T-cell (primary cell): ENCODE results near the gene SUPT20HL1. TPM values are rescaled to one million over a fixed set of nuclear protein-coding genes. Genes with fewer than 3 reads are reported as not detected.

ENCODE experiments used
- ATAC-seq, 4 experiments: fragments of 200-7000 bp in 3 of 4; fragments of 150-1000 bp in 1 of 4; cut with Tn5 transposase; replicated peaks in 1 of 4; 1 replicate in 3 of 4; 2 replicates in 1 of 4; pipeline ENCODE4 v1.10.0; 2021; ENCODE audit warnings: moderate library complexity in 3 of 4, mild to moderate bottlenecking in 2 of 4, moderate number of reproducible peaks in 1 of 4
- CTCF ChIA-PET, 2 donors: fragments of 300-600 bp; sonication (Branson Sonifier 250); formaldehyde crosslinking; loops; one replicate each; lab custom pipeline; 2022; ENCODE audit warnings: antibody characterized with exemption in 2 of 2; lab: Charles Lee
- POLR2A ChIA-PET, 2 donors: fragments of 300-600 bp; sonication (Branson Sonifier 250); formaldehyde crosslinking; loops; one replicate each; lab custom pipeline; 2022; ENCODE audit warnings: antibody characterized with exemption in 2 of 2; lab: Charles Lee
- DNase-seq, 35 experiments: peaks; one replicate each; pipeline versions ENCODE4 v3.0.0 to v3.0.0-alpha.2; 2013 to 2023
- H3K27ac ChIP-seq: one replicate; pipeline ENCODE4 v1.5.1; 2013; ENCODE audit warnings: low read length
- H3K27me3 ChIP-seq, 2 experiments: replicated peaks in 1 of 2; 1 replicate in 1 of 2; 2 replicates in 1 of 2; pipeline versions ENCODE4 v1.6.1 to v1.7.0; 2013; ENCODE audit warnings: low read length in 1 of 2, mixed read lengths in 1 of 2; ENCODE audit not compliant: control insufficient read depth in 2 of 2, insufficient read depth in 2 of 2; ENCODE audit errors: extremely low read depth in 1 of 2
- H3K36me3 ChIP-seq, 2 donors: 1 replicate in 1 of 2; 2 replicates in 1 of 2; pipeline versions ENCODE4 v1.6.1 to v1.7.0; 2013; ENCODE audit warnings: low read length in 1 of 2; ENCODE audit not compliant: control insufficient read depth in 2 of 2, insufficient read depth in 1 of 2; ENCODE audit errors: extremely low read depth in 1 of 2
- H3K4me1 ChIP-seq, 2 experiments: 1 replicate in 1 of 2; 2 replicates in 1 of 2; pipeline versions ENCODE4 v1.6.1 to v1.7.0; 2013; ENCODE audit warnings: low read length in 2 of 2, mixed read lengths in 1 of 2; ENCODE audit not compliant: insufficient read depth in 2 of 2, control insufficient read depth in 1 of 2; ENCODE audit errors: extremely low read depth in 1 of 2
- H3K4me3 ChIP-seq, 2 donors: 1 replicate in 1 of 2; 2 replicates in 1 of 2; pipeline versions ENCODE4 v1.5.1 to v1.7.0; 2013; ENCODE audit warnings: mild to moderate bottlenecking in 2 of 2, low read length in 1 of 2, moderate library complexity in 1 of 2; ENCODE audit not compliant: control insufficient read depth in 1 of 2; ENCODE audit errors: extremely low read depth in 1 of 2
- H3K9me3 ChIP-seq: 2 replicates; pipeline ENCODE4 v1.7.0; 2013
- H3K27ac Mint-ChIP-seq, 2 donors: one replicate each; pipeline ENCODE4 v1.8.0; 2020 to 2021; ENCODE audit warnings: mild to moderate bottlenecking in 2 of 2, mixed read lengths in 2 of 2
- H3K27me3 Mint-ChIP-seq, 2 donors: one replicate each; pipeline ENCODE4 v1.8.0; 2021 to 2022; ENCODE audit warnings: mixed read lengths in 2 of 2
- H3K36me3 Mint-ChIP-seq: one replicate; pipeline ENCODE4 v1.8.0; 2021; ENCODE audit warnings: mixed read lengths
- H3K4me1 Mint-ChIP-seq, 3 donors: one replicate each; pipeline ENCODE4 v1.8.0; 2020 to 2022; ENCODE audit warnings: mixed read lengths in 3 of 3, mild to moderate bottlenecking in 1 of 3
- H3K4me3 Mint-ChIP-seq, 3 donors: one replicate each; pipeline ENCODE4 v1.8.0; 2020 to 2022; ENCODE audit warnings: mild to moderate bottlenecking in 3 of 3, mixed read lengths in 3 of 3, moderate library complexity in 3 of 3
- H3K9me3 Mint-ChIP-seq, 3 donors: one replicate each; pipeline ENCODE4 v1.8.0; 2020 to 2022; ENCODE audit warnings: mixed read lengths in 3 of 3
- WGBS: methylation state at CpG from one replicate; pipeline ENCODE4 v1.1.5; 2013; ENCODE audit warnings: missing lambda C conversion rate; ENCODE audit not compliant: insufficient coverage; 5-methylcytosine and 5-hydroxymethylcytosine counted together
- total RNA-seq, 35 experiments: library from RNA in 6 of 35; stranded (reverse) in 6 of 35; fragments of 120-200 nt in 1 of 35; gene quantifications; one replicate each; pipeline versions ENCODE4 v1.2.1 to v1.2.4 and lab custom pipeline; 2013 to 2026

Gene SUPT20HL1
- total RNA-seq, 5 donors from 2014 or later (not counting 1 experiment from before 2014, with no cell fraction given), result not detected

GRCh38 chrX:24317567-24317966, 42.9 kb upstream of the SUPT20HL1 start:
- Mint-ChIP-seq H3K36me3 (no peaks in the 10 kb centered on the region), H3K27ac (no peak overlapping the region), H3K4me1 (no peaks in the 10 kb centered on the region), H3K27me3 (peaks cover 0 to 8% of the 10 kb centered on the region in 2 donors), H3K4me3 (no peak overlapping the region), H3K9me3 (no peaks in the 10 kb centered on the region)
- POLR2A ChIA-PET, result no interaction called here
- H3K27me3 ChIP-seq, result no peaks in the 10 kb centered on the region
- CTCF ChIA-PET, result interaction anchor here in 1 of 2 donors (0.7 kb wide), 1 partner anchor 23 kb away, joined by 3 read pairs; no protein-coding TSS in a partner anchor
- DNase-seq (no peak), ATAC-seq (no peak)
- H3K4me1 ChIP-seq, result no peaks in the 10 kb centered on the region
- no peak overlapping the region for H3K27ac ChIP-seq
- H3K36me3 ChIP-seq, result no peaks in the 10 kb centered on the region
- H3K9me3 ChIP-seq, result no peaks in the 10 kb centered on the region
- WGBS, result no CpG with 5 or more reads among the region's 1 CpG
- H3K4me3 ChIP-seq, result no peak overlapping the region

GRCh38 chrX:24321741-24322395, 38.6 kb upstream of the SUPT20HL1 start:
- no peak for ATAC-seq
- 78% methylated on average over 3 of the region's 4 CpGs for WGBS

GRCh38 chrX:24325231-24325630, 35.2 kb upstream of the SUPT20HL1 start:
- H3K4me1 ChIP-seq, result no peaks in the 10 kb centered on the region
- H3K27ac ChIP-seq, result no peak overlapping the region
- no CpG with 5 or more reads among the region's 1 CpG for WGBS
- Mint-ChIP-seq H3K36me3 (no peaks in the 10 kb centered on the region), H3K9me3 (no peaks in the 10 kb centered on the region), H3K4me3 (no peak overlapping the region), H3K27ac (no peak overlapping the region), H3K27me3 (peaks cover 16 to 24% of the 10 kb centered on the region in 2 donors), H3K4me1 (no peaks in the 10 kb centered on the region)
- H3K27me3 ChIP-seq, result peaks cover 0 to 2% of the 10 kb centered on the region in 2 experiments
- no peak for DNase-seq
- no peak for ATAC-seq
- ChIA-PET CTCF (no interaction called here), POLR2A (no interaction called here)
- H3K4me3 ChIP-seq, result no peak overlapping the region
- H3K36me3 ChIP-seq, result no peaks in the 10 kb centered on the region
- no peaks in the 10 kb centered on the region for H3K9me3 ChIP-seq

More at GRCh38 chrX:24321741-24322395, 38.6 kb upstream of the SUPT20HL1 start:
- no peaks in the 10 kb centered on the region for H3K9me3 ChIP-seq
- POLR2A ChIA-PET, result no interaction called here
- H3K36me3 ChIP-seq, result no peaks in the 10 kb centered on the region
- CTCF ChIA-PET, result no interaction called here
- Mint-ChIP-seq H3K27me3 (peaks cover 13 to 24% of the 10 kb centered on the region in 2 donors), H3K9me3 (no peaks in the 10 kb centered on the region), H3K27ac (no peak overlapping the region), H3K4me3 (no peak overlapping the region), H3K36me3 (no peaks in the 10 kb centered on the region), H3K4me1 (no peaks in the 10 kb centered on the region)
- H3K27me3 ChIP-seq, result no peaks in the 10 kb centered on the region
- no peak overlapping the region for H3K27ac ChIP-seq
- DNase-seq, result no peak
- no peaks in the 10 kb centered on the region for H3K4me1 ChIP-seq
- no peak overlapping the region for H3K4me3 ChIP-seq

- H3K36me3 Mint-ChIP-seq, result no peaks in the 10 kb centered on the region
- no peak overlapping the region for H3K27ac ChIP-seq
- DNase-seq (no peak), ATAC-seq (no peak)
- no peaks in the 10 kb centered on the region for H3K4me1 ChIP-seq
- H3K27me3 ChIP-seq, result no peaks in the 10 kb centered on the region
- H3K9me3 ChIP-seq, result no peaks in the 10 kb centered on the region
- H3K27ac Mint-ChIP-seq, result no peak overlapping the region
- CTCF ChIA-PET, result no interaction called here
- no peaks in the 10 kb centered on the region for H3K4me1 Mint-ChIP-seq
- H3K4me3 Mint-ChIP-seq, result no peak overlapping the region
- peaks cover 0 to 5% (median 0%) of the 10 kb centered on the region in 3 donors for H3K9me3 Mint-ChIP-seq
- H3K27me3 Mint-ChIP-seq, result peaks cover 7 to 25% of the 10 kb centered on the region in 2 donors
- H3K36me3 ChIP-seq, result no peaks in the 10 kb centered on the region
- no CpG with 5 or more reads among the region's 4 CpGs for WGBS
- no peak overlapping the region for H3K4me3 ChIP-seq
- POLR2A ChIA-PET, result no interaction called here
Measured at GRCh38 chrX:24332878-24333277, 27.6 kb upstream of the SUPT20HL1 start.

- no peaks in the 10 kb centered on the region for H3K27me3 ChIP-seq
Measured at GRCh38 chrX:24333371-24333770, 27.1 kb upstream of the SUPT20HL1 start.

DNA sequence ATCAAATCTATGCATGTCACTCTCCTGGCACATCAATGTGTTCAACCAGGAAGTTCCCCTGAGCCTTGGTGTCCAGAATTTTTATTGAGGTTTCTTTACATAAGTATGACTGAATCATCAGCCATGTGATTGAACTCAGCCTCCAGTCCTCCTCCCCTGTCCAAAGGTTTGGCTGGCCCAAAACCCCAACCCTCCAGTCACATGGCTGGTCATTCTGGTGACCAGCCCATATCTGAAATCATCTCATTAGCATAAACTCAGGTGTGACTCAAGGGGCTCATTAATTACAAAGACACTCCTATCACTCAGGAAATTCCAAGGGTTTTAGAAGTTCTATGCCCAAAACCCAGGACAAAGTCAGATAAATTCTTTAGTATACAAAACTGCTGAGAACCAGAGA, 26.0 kb upstream of the SUPT20HL1 start:
- ChIA-PET POLR2A (no interaction called here), CTCF (no interaction called here)
- no peaks in the 10 kb centered on the region for H3K4me1 Mint-ChIP-seq
- ATAC-seq, result no peak
- H3K27ac Mint-ChIP-seq, result no peak overlapping the region
- Histone ChIP-seq H3K4me3 (no peak overlapping the region), H3K4me1 (no peaks in the 10 kb centered on the region), H3K36me3 (no peaks in the 10 kb centered on the region), H3K27me3 (no peaks in the 10 kb centered on the region), H3K27ac (no peak overlapping the region), H3K9me3 (no peaks in the 10 kb centered on the region)
- H3K36me3 Mint-ChIP-seq, result no peaks in the 10 kb centered on the region
- H3K27me3 Mint-ChIP-seq, result peaks cover 7 to 24% of the 10 kb centered on the region in 2 donors
- H3K9me3 Mint-ChIP-seq, result peaks cover 0 to 5% (median 0%) of the 10 kb centered on the region in 3 donors
- H3K4me3 Mint-ChIP-seq, result no peak overlapping the region
- no peak for DNase-seq

More at GRCh38 chrX:24333371-24333770, 27.1 kb upstream of the SUPT20HL1 start:
- Mint-ChIP-seq H3K4me3 (no peak overlapping the region), H3K27me3 (peaks cover 7 to 25% of the 10 kb centered on the region in 2 donors), H3K9me3 (peaks cover 0 to 5% (median 0%) of the 10 kb centered on the region in 3 donors), H3K27ac (no peak overlapping the region), H3K4me1 (no peaks in the 10 kb centered on the region), H3K36me3 (no peaks in the 10 kb centered on the region)
- Histone ChIP-seq H3K9me3 (no peaks in the 10 kb centered on the region), H3K4me1 (no peaks in the 10 kb centered on the region), H3K27ac (no peak overlapping the region), H3K36me3 (no peaks in the 10 kb centered on the region), H3K4me3 (no peak overlapping the region)
- no CpG with 5 or more reads among the region's 1 CpG for WGBS
- ChIA-PET CTCF (no interaction called here), POLR2A (no interaction called here)
- ATAC-seq, result no peak
- no peak for DNase-seq
